Left lobe of liver (tissue), 2 donors: ENCODE measurements around the gene RGS7BP. TPM values are rescaled to one million over a fixed set of nuclear protein-coding genes. Genes with fewer than 3 reads are reported as not detected.

Experiments
- ATAC-seq: fragments of 200-7000 bp; cut with Tn5 transposase; one replicate; pipeline ENCODE4 v1.9.1; 2020; ENCODE audit warnings: mild to moderate bottlenecking, moderate library complexity
- DNase-seq: peaks from one replicate; pipeline ENCODE4 v3.0.0-alpha.2; 2020; ENCODE audit warnings: low spot score
- total RNA-seq: library from RNA; stranded (reverse); gene quantifications from one replicate; pipeline ENCODE4 v1.2.1, GENCODE V29; 2021
- donor health status: DM: no; HTN: no; CAD: no; lungs with moderate emphysema.
- donor health status: DM: no; HTN: yes; CAD: no.

The RGS7BP gene
- 0.48 TPM for total RNA-seq

- DNase-seq (peak; percentile 53), ATAC-seq (peak; percentile 94)
Measured at GRCh38 chr5:64505769-64506566, at the start of gene RGS7BP. Gene RGS7BP (plus strand): TSS chr5:64506015. CDS start chr5:64506625, 610 bp downstream.

- DNase-seq (no peak), ATAC-seq (no peak)
Measured at GRCh38 chr5:64457846-64458245, 48.0 kb upstream of the RGS7BP start.

- DNase-seq (no peak), ATAC-seq (no peak)
Measured at GRCh38 chr5:64458948-64459347, 46.9 kb upstream of the RGS7BP start.

GRCh38 chr5:64462391-64462790 is 43.4 kb upstream of the RGS7BP start:
- ATAC-seq (no peak), DNase-seq (no peak)

- DNase-seq, result no peak
- ATAC-seq, result no peak
Measured at GRCh38 chr5:64486163-64486562, 19.7 kb upstream of the RGS7BP start.

- DNase-seq (no peak), ATAC-seq (no peak)
Measured at GRCh38 chr5:64487283-64487682, 18.5 kb upstream of the RGS7BP start.

- ATAC-seq (no peak), DNase-seq (no peak)
Measured at GRCh38 chr5:64489857-64490256, 16.0 kb upstream of the RGS7BP start.

GRCh38 chr5:64497386-64497785 is 8.4 kb upstream of the RGS7BP start:
- no peak for DNase-seq
- no peak for ATAC-seq

GRCh38 chr5:64502196-64502595 is 3.6 kb upstream of the RGS7BP start:
- ATAC-seq (no peak), DNase-seq (no peak)

GRCh38 chr5:64506567-64507263 is 900 bp downstream of the RGS7BP start:
- DNase-seq (no peak), ATAC-seq (no peak)

GRCh38 chr5:64507264-64507605 is 1.4 kb downstream of the RGS7BP start:
- ATAC-seq (no peak), DNase-seq (no peak)

- ATAC-seq (no peak), DNase-seq (no peak)
Measured at GRCh38 chr5:64509828-64510227, 4.0 kb downstream of the RGS7BP start.

GRCh38 chr5:64513492-64513891 is 7.7 kb downstream of the RGS7BP start:
- DNase-seq (no peak), ATAC-seq (no peak)

- no peak for DNase-seq
- no peak for ATAC-seq
Measured at GRCh38 chr5:64514612-64515011, 8.8 kb downstream of the RGS7BP start.

- ATAC-seq (no peak), DNase-seq (no peak)
Measured at GRCh38 chr5:64516216-64516615, 10.4 kb downstream of the RGS7BP start.

- DNase-seq (no peak), ATAC-seq (no peak)
Measured at GRCh38 chr5:64518793-64519192, 13.0 kb downstream of the RGS7BP start.

- ATAC-seq (no peak), DNase-seq (no peak)
Measured at GRCh38 chr5:64519263-64519662, 13.4 kb downstream of the RGS7BP start.

GRCh38 chr5:64526734-64527439 is 21.1 kb downstream of the RGS7BP start:
- ATAC-seq, result no peak
- DNase-seq, result no peak

GRCh38 chr5:64530076-64530475 is 24.3 kb downstream of the RGS7BP start:
- ATAC-seq (no peak), DNase-seq (no peak)

GRCh38 chr5:64532212-64532611 is 26.4 kb downstream of the RGS7BP start:
- ATAC-seq (no peak), DNase-seq (no peak)

- no peak for ATAC-seq
Measured at GRCh38 chr5:64532657-64533056, 26.8 kb downstream of the RGS7BP start.

GRCh38 chr5:64534033-64534432 is 28.2 kb downstream of the RGS7BP start:
- DNase-seq, result no peak
- no peak for ATAC-seq

More at GRCh38 chr5:64532657-64533056, 26.8 kb downstream of the RGS7BP start:
- DNase-seq, result no peak
